ENCODE data around the gene PERCC1.

DNA sequence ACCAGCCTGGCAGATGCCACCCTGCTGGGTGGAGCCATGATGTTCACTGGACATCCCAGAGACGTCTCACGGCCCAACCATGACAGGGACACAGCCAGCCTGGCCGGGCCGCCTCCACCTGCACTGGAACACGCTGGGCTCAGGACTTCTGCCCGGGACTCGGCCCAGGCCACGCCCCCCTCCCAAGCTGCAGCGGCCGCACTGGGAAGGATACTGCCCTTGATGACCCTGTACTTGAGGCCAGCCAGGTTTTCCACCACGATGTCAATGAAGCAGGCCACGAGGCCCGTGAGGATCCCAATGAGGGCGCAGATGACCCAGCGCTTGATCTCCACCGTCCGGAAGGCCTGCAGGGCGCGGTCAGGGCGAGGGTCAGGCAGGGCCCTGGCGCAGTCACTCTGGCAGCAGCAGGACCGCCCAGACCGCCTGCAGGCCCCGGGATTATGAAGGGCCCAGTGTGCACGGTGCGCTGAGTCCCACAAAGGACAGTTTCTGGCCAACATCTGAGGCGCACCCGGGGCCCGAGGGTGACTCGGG, 29.8 kb downstream of the PERCC1 start:
- no peak for TF ChIP-seq CTCF (IDR thresholded peaks at IDR 0.05)
- TF ChIP-seq ZNF121 (CRISPR knock-in tag; IDR thresholded peaks at IDR 0.05): no peak
- TF ChIP-seq, protein P1, sequence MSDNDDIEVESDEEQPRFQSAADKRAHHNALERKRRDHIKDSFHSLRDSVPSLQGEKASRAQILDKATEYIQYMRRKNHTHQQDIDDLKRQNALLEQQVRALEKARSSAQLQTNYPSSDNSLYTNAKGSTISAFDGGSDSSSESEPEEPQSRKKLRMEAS (CRISPR knock-in tag; IDR thresholded peaks at IDR 0.05): no peak
- no peak for TF ChIP-seq CREM (CRISPR knock-in tag; IDR thresholded peaks at IDR 0.05)
- no peak for TF ChIP-seq ZMAT4 (CRISPR knock-in tag; IDR thresholded peaks at IDR 0.05)
- TF ChIP-seq TCF7 (CRISPR knock-in tag; IDR thresholded peaks at IDR 0.05; ENCODE audit: low read depth): no peak
